Hepatocyte (in vitro differentiated cells): Measurements from ENCODE around the gene CNOT8. TPM values are rescaled to one million over a fixed set of nuclear protein-coding genes. Genes with fewer than 3 reads are reported as not detected.
A peak's percentile ranks its signal among the peaks of the same experiment; 100 is the strongest.

Experiments used
- DNase-seq: peaks from one replicate; pipeline ENCODE4 v3.0.0-alpha.2; 2016; ENCODE audit warnings: low spot score
- H2AFZ ChIP-seq: fragments of 200-600 bp; sonication (generic); 2 replicates; pipeline ENCODE4 v1.6.0; 2016; ENCODE audit warnings: antibody characterized with exemption, mild to moderate bottlenecking
- H3K27ac ChIP-seq: fragments of 200-600 bp; sonication (generic); 2 replicates; pipeline ENCODE4 v1.5.1; 2016; ENCODE audit warnings: mild to moderate bottlenecking
- H3K27me3 ChIP-seq: fragments of 200-600 bp; sonication (generic); 2 replicates; pipeline ENCODE4 v1.6.1; 2016
- H3K36me3 ChIP-seq: fragments of 200-600 bp; sonication (generic); replicated peaks from 2 replicates; pipeline ENCODE4 v1.5.1; 2016; ENCODE audit warnings: low read depth; ENCODE audit not compliant: insufficient read depth
- H3K4me1 ChIP-seq: fragments of 200-600 bp; sonication (generic); 2 replicates; pipeline ENCODE4 v1.5.1; 2016; ENCODE audit warnings: mild to moderate bottlenecking, moderate library complexity; ENCODE audit not compliant: insufficient read depth
- H3K4me2 ChIP-seq: fragments of 200-600 bp; sonication (generic); 2 replicates; pipeline ENCODE4 v1.6.0; 2016
- H3K4me3 ChIP-seq: fragments of 200-600 bp; sonication (generic); 2 replicates; pipeline ENCODE4 v1.5.1; 2016; ENCODE audit warnings: mild to moderate bottlenecking
- H3K79me2 ChIP-seq: fragments of 200-600 bp; sonication (generic); 2 replicates; pipeline ENCODE4 v1.6.0; 2017; ENCODE audit warnings: mild to moderate bottlenecking
- H3K9me2 ChIP-seq: fragments of 200-600 bp; sonication (generic); replicated peaks from 2 replicates; pipeline ENCODE4 v1.6.0; 2017; ENCODE audit warnings: mild to moderate bottlenecking; ENCODE audit not compliant: insufficient read depth
- H3K9me3 ChIP-seq: fragments of 200-600 bp; sonication (generic); 2 replicates; pipeline ENCODE4 v1.5.1; 2016; ENCODE audit warnings: low read depth, mild to moderate bottlenecking
- H4K20me1 ChIP-seq: fragments of 200-600 bp; sonication (generic); 2 replicates; pipeline ENCODE4 v1.6.0; 2016; ENCODE audit warnings: mild to moderate bottlenecking; ENCODE audit not compliant: insufficient read depth, poor library complexity, severe bottlenecking
- EZH2 ChIP-seq: fragments of 200-600 bp; sonication (generic); IDR thresholded peaks from 2 replicates; pipeline ENCODE4 v1.6.1; 2016; ENCODE audit warnings: antibody characterized with exemption, mild to moderate bottlenecking, borderline replicate concordance
- EZH2phosphoT487 ChIP-seq: fragments of 200-600 bp; sonication (generic); IDR thresholded peaks from one replicate; pipeline ENCODE4 v1.6.1; 2018; ENCODE audit warnings: antibody characterized with exemption, mild to moderate bottlenecking, low read depth, moderate library complexity; ENCODE audit not compliant: unreplicated experiment, severe bottlenecking
- WGBS: methylation state at CpG from one replicate; pipeline ENCODE4 v1.1.6; 2016; ENCODE audit warnings: low lambda C conversion rate; ENCODE audit errors: missing lambda C conversion rate; 5-methylcytosine and 5-hydroxymethylcytosine counted together
- polyA plus RNA-seq: library from polyadenylated mRNA; unstranded; fragments of >200 nt; fragmentation: Nextera tagmentation; extraction: Ambion mirVana; gene quantifications from 2 replicates; pipeline ENCODE4 v1.2.1, GENCODE V29; 2016
- total RNA-seq: library from RNA; depleted of rRNA; stranded (reverse); fragments of >200 nt; gene quantifications from 2 replicates; pipeline ENCODE4 v1.2.3, GENCODE V29; 2014
- TF ChIP-seq, protein P1 (sequence below): fragments of 200-600 bp; sonication (generic); IDR thresholded peaks from 2 replicates; pipeline ENCODE4 v1.5.1; 2016; ENCODE audit warnings: antibody characterized with exemption, mild to moderate bottlenecking; ENCODE audit not compliant: poor library complexity

The CNOT8 gene
- total RNA-seq (63.9 and 84.0 TPM in 2 replicates), polyA plus RNA-seq (42.0 and 46.7 TPM in 2 replicates)

DNA sequence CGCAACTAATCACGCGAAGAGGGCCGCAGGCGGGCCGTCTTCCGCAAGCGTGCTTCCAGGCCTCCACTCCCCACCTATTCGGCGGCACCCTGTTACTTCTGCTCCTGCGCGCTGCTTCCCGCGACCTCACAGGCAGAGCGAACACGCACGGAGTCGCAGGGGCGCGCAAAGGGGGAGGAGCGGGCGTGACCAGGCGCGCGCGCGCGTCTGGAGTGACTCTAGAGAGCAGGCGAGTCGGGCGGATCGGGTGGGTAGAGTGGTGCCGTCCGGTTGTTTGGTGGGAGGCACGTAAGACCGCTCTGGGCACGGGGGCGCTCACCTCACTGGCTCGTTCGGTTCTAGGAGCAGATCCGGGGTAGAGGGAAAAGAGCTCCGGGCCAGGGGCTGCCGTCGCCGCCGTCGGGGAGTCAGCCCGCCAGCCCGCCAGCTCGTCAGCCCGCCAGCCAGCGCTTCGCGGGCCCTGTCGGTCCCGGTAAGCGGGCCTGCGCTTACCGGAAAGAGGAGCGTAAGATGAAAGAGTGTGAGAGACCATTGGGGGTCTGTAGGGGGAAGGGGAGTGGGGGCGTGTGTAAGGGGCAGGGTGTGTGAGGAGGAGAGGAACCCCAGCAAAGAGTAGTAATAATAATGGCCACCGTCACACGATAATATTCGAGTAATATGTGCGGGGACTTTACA, at the start of gene CNOT8:
TSS of gene CNOT8 (plus strand) at position 331 of the 675 bp plus-strand sequence. CDS start 4,652 bp downstream, outside the sequence.
- no peaks in the 10 kb centered on the region for H3K27me3 ChIP-seq
- H2AFZ ChIP-seq, result peak within 1 kb of the TSS; percentile 88
- peak within 1 kb of the TSS; percentile 80 for H3K4me3 ChIP-seq
- 1% methylated on average over 63 of the region's 65 CpGs for WGBS
- no peaks in the 10 kb centered on the region for H3K36me3 ChIP-seq
- peaks cover 12% of the 10 kb centered on the region for H3K4me1 ChIP-seq
- no peaks in the 10 kb centered on the region for H3K9me3 ChIP-seq
- TF ChIP-seq, protein P1, sequence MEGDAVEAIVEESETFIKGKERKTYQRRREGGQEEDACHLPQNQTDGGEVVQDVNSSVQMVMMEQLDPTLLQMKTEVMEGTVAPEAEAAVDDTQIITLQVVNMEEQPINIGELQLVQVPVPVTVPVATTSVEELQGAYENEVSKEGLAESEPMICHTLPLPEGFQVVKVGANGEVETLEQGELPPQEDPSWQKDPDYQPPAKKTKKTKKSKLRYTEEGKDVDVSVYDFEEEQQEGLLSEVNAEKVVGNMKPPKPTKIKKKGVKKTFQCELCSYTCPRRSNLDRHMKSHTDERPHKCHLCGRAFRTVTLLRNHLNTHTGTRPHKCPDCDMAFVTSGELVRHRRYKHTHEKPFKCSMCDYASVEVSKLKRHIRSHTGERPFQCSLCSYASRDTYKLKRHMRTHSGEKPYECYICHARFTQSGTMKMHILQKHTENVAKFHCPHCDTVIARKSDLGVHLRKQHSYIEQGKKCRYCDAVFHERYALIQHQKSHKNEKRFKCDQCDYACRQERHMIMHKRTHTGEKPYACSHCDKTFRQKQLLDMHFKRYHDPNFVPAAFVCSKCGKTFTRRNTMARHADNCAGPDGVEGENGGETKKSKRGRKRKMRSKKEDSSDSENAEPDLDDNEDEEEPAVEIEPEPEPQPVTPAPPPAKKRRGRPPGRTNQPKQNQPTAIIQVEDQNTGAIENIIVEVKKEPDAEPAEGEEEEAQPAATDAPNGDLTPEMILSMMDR, result no peak
- no peak for TF ChIP-seq EZH2phosphoT487
- H3K9me2 ChIP-seq, result no peaks in the 10 kb centered on the region
- DNase-seq, result peak; percentile 98
- H3K27ac ChIP-seq, result peak within 1 kb of the TSS; percentile 94
- H4K20me1 ChIP-seq, result peaks cover 37% of the 10 kb centered on the region
- peak within 1 kb of the TSS; percentile 85 for H3K4me2 ChIP-seq
- H3K79me2 ChIP-seq, result peaks cover 49% of the 10 kb centered on the region

DNA sequence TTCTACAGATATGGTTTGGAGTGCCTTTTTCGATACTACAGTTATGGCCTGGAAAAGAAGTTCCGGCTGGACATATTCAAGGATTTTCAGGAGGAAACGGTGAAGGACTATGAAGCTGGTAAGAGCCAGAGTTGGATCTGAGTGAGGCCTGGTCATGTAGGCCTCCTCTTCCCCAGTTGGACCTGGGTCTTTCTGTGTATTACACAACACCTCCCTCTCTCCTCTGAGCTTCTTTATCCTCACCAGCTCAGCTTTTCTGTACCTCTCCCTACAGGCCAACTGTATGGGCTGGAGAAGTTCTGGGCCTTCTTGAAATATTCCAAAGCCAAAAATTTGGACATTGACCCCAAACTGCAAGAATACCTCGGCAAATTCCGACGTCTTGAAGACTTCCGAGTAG, 47.2 kb upstream of the CNOT8 start:
- H3K9me2 ChIP-seq, result no peaks in the 10 kb centered on the region
- no peak for TF ChIP-seq EZH2
- TF ChIP-seq, protein P1, result no peak
- TF ChIP-seq EZH2phosphoT487, result no peak
- H3K27ac ChIP-seq, result no peak overlapping the region
- H4K20me1 ChIP-seq, result no peaks in the 10 kb centered on the region
- no peaks in the 10 kb centered on the region for H3K9me3 ChIP-seq
- H3K36me3 ChIP-seq, result no peaks in the 10 kb centered on the region
- 94% methylated on average over 7 of the region's 7 CpGs for WGBS
- H3K79me2 ChIP-seq, result peaks cover 16% of the 10 kb centered on the region
- H3K4me1 ChIP-seq, result no peaks in the 10 kb centered on the region
- DNase-seq, result no peak
- H2AFZ ChIP-seq, result no peak overlapping the region
- no peak overlapping the region for H3K4me2 ChIP-seq
- H3K4me3 ChIP-seq, result no peak overlapping the region
- no peaks in the 10 kb centered on the region for H3K27me3 ChIP-seq

DNA sequence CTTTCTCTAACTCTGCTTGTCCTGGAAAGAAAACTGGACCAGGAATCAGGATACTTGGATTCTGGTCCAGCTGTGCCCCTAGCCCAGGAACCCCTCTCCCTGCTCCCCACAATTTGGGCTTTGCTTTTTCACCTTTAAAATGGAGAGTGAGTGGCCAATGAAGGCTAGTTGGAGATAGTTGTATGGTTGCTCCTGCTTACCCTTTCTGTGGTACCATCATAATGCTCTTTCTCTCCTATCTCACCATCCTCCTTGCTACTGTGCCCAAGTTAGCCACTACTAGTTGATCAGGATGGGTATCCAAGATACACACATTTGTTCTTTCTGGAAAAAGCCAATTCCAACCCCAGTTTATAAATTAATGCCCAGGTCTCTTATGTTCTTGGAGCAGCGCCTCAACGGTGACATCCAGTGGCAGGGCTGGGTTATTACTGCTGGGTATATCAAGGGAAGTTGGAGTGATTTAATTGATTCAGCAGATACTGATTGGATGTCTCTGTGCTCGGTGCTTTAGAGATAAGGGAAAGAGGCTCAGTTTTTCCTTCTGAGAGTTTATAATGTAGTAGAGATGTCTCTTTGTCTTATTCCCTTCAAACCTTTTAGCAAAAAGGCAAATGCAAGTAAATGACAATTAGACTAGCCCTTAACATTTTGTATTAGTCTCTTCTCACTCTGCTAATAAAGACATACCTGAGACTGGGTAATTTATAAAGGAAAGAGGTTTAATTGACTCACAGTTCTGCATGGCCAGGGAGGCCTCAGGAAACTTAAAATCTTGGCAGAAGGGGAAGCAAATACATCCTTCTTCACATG, 46.6 kb upstream of the CNOT8 start:
- H3K9me2 ChIP-seq, result no peaks in the 10 kb centered on the region
- H3K9me3 ChIP-seq, result no peaks in the 10 kb centered on the region
- peak; percentile 68 for DNase-seq
- H4K20me1 ChIP-seq, result no peaks in the 10 kb centered on the region
- H3K79me2 ChIP-seq, result peaks cover 18% of the 10 kb centered on the region
- no peaks in the 10 kb centered on the region for H3K27me3 ChIP-seq
- H3K27ac ChIP-seq, result no peak overlapping the region
- no peak overlapping the region for H3K4me2 ChIP-seq
- 62% methylated on average over 3 of the region's 3 CpGs for WGBS
- no peaks in the 10 kb centered on the region for H3K36me3 ChIP-seq
- H2AFZ ChIP-seq, result no peak overlapping the region
- TF ChIP-seq EZH2, result no peak
- TF ChIP-seq, protein P1, result peak; percentile 82
- no peaks in the 10 kb centered on the region for H3K4me1 ChIP-seq
- H3K4me3 ChIP-seq, result no peak overlapping the region
